Prostate gland (tissue), 2 donors: ENCODE data around the gene MCEMP1.

ENCODE experiments used
- CTCF ChIP-seq, 4 experiments: fragments of 200-600 bp in 2 of 4; fragments of 450-650 bp in 2 of 4; sonication (generic) in 2 of 4; IDR thresholded peaks; 1 replicate in 3 of 4; 2 replicates in 1 of 4; pipeline ENCODE4 v1.5.1; 2016 to 2019; ENCODE audit warnings: antibody characterized with exemption in 4 of 4, mild to moderate bottlenecking in 2 of 4, moderate library complexity in 2 of 4
- POLR2A ChIP-seq: fragments of 450-650 bp; IDR thresholded peaks from one replicate; pipeline ENCODE4 v1.6.1; 2016; ENCODE audit warnings: antibody characterized with exemption, mild to moderate bottlenecking

GRCh38 chr19:7681340-7682174 is 4.7 kb downstream of the MCEMP1 start:
- TF ChIP-seq POLR2A (no peak), CTCF (IDR thresholded peaks at IDR 0.05) (peak in 3 of 4 experiments; percentile 42 to 69 (median 61))
